Activated CD4-positive, alpha-beta T cell treated with anti-CD3 and anti-CD28 coated beads, Interleukin-2, amount 10 ng/mL, durations not matched to agents 7 days and 5 days (primary cell): ENCODE results near the gene KRTAP10-3. TPM values are rescaled to one million over a fixed set of nuclear protein-coding genes. Genes with fewer than 3 reads are reported as not detected.
"Not testable (repeated sequence)": the region's sequence is repeated elsewhere in the genome, so short reads cannot be mapped to it uniquely, and the experiment has no call there.

Experiments used
- CTCF ChIA-PET: fragments of 350-600 bp; sonication (Branson Sonifier 250); formaldehyde crosslinking; loops from one replicate; lab custom pipeline; 2021; ENCODE audit warnings: antibody characterized with exemption; lab: Charles Lee
- POLR2A ChIA-PET: fragments of 350-600 bp; sonication (Branson Sonifier 250); formaldehyde crosslinking; loops from one replicate; lab custom pipeline; 2021; ENCODE audit warnings: antibody characterized with exemption; lab: Charles Lee
- DNase-seq: peaks from one replicate; pipeline ENCODE4 v3.0.0-alpha.2; 2020
- H3K27ac Mint-ChIP-seq: one replicate; pipeline ENCODE4 v1.8.0; 2021; ENCODE audit warnings: mild to moderate bottlenecking, moderate library complexity, mixed read lengths
- H3K27me3 Mint-ChIP-seq: one replicate; pipeline ENCODE4 v1.8.0; 2021; ENCODE audit warnings: mixed read lengths
- H3K36me3 Mint-ChIP-seq: one replicate; pipeline ENCODE4 v1.8.0; 2021; ENCODE audit warnings: low read depth, mixed read lengths
- H3K4me1 Mint-ChIP-seq: one replicate; pipeline ENCODE4 v1.8.0; 2021; ENCODE audit warnings: mixed read lengths
- H3K4me3 Mint-ChIP-seq: one replicate; pipeline ENCODE4 v1.8.0; 2021; ENCODE audit warnings: mild to moderate bottlenecking, moderate library complexity, mixed read lengths
- H3K9me3 Mint-ChIP-seq: one replicate; pipeline ENCODE4 v1.8.0; 2021; ENCODE audit warnings: mixed read lengths
- total RNA-seq, 2 experiments: library from RNA; stranded (reverse); gene quantifications; one replicate each; pipeline ENCODE4 v1.2.3, GENCODE V29; 2021

Gene KRTAP10-3
- total RNA-seq, 2 experiments from 2014 or later, result not detected

DNA sequence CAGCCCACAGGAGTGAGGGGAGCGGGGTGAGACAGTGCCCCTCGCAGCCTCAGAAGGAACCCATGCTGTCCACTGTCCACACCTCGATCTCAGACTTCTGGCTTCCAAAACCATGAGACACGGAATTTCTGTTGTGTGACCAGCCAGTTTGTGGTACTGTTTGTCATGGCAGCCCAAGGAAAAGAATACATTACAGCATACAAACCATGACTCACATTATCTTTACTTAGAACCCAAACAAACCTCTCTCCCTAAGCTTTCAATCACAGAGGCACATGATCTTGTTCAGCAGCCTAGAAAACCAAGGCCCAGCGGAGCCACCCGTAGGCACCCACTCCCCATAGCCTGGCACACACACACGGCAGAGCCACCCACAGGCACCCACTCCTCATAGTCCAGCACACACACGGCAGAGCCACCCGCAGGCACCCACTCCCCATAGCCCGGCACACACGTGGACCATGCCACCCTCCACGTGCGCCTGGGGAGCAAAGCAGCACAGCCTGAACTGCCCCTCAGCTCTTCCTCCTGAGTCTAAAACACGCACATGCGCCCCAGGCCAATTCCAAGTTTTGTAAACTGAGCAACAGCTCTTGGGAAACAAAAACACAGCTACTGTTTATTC is 14.5 kb upstream of the KRTAP10-3 start:
- H3K27ac Mint-ChIP-seq, result peak overlapping the region; percentile 62
- CTCF ChIA-PET, result interaction anchor here (1.5 kb wide), 1 partner anchor 94 kb away, joined by 4 read pairs; the partner anchor contains the start of gene KRTAP12-2
- POLR2A ChIA-PET, result no interaction called here
- H3K4me3 Mint-ChIP-seq, result no peak overlapping the region
- peaks cover 20% of the 10 kb centered on the region for H3K9me3 Mint-ChIP-seq
- H3K36me3 Mint-ChIP-seq, result peaks cover 2% of the 10 kb centered on the region
- no peak for DNase-seq
- H3K4me1 Mint-ChIP-seq, result no peaks in the 10 kb centered on the region
- H3K27me3 Mint-ChIP-seq, result peaks cover 4% of the 10 kb centered on the region

DNA sequence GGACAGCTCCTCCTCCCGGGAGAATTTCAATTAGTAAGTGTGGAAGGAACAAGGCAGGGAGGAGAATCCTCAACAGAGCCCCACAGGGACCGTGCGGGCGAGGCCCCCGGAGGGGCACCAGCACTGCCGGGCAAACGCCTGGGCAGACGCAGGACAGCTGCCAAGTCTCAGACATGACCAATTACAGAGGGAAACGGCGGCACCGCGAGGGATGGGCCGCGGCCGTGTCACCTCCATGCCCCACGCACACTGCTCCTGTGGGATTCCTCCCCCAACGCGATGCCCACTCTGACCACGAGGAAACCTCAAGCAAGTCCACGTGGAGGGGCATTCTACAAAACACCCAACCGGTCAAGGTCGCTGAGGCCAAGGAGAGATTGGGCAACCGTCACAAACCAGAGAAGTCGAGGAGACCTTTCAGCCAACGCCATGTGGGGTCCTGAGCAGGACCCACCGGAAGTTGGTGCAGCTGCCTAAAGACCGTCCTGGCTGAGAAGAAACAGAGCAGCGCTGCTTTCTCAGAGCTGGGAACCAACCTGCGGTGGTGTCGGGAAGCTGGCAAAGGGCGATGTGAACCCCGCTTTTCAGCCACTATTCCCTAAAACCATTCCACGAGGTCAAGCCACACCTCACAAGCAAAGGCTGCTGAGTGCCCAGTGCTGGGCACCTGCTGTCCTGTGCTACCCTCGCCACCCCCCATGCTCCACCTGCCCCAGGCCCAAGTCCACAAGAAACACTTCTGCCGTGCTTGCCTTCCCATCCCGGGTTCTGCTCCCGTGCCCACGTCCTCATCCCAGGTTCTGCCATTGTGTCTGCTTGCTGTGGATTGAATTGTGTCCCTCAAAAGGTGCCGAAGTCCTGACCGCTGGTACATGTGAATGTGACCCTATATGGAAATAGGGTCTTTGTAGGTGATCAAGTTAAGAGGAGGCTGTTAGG is 13.5 kb upstream of the KRTAP10-3 start:
- H3K36me3 Mint-ChIP-seq, result no peaks in the 10 kb centered on the region
- peaks cover 12% of the 10 kb centered on the region for H3K9me3 Mint-ChIP-seq
- ChIA-PET POLR2A (no interaction called here), CTCF (interaction anchor here (1.5 kb wide), 1 partner anchor 95 kb away, joined by 4 read pairs; the partner anchor contains the start of gene KRTAP12-2)
- H3K27ac Mint-ChIP-seq, result no peak overlapping the region
- no peak for DNase-seq
- no peak overlapping the region for H3K4me3 Mint-ChIP-seq
- H3K4me1 Mint-ChIP-seq, result no peaks in the 10 kb centered on the region
- peaks cover 4% of the 10 kb centered on the region for H3K27me3 Mint-ChIP-seq

DNA sequence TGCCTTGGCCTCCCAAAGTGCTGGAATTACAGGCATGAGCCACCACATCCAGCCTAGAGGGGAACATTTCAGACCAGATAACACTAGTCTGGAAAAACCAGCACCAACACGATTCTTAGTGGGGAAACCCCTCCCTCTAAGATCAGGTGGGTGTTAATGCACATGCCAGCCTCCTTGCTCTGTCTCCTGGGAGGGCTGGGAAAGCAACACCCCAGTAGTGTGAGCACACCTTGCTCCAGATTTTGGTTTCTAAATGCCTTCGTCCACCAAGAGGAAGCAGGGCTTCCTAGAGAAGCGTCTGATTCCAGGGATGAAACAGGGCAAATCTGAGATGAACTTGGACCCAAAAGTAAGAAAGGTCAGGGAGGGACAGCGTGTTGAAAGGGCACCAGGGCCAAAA is 12.7 kb upstream of the KRTAP10-3 start:
- Mint-ChIP-seq H3K4me1 (no peaks in the 10 kb centered on the region), H3K27ac (no peak overlapping the region), H3K27me3 (peaks cover 4% of the 10 kb centered on the region), H3K4me3 (no peak overlapping the region), H3K9me3 (peaks cover 8% of the 10 kb centered on the region), H3K36me3 (no peaks in the 10 kb centered on the region)
- ChIA-PET POLR2A (no interaction called here), CTCF (no interaction called here)
- DNase-seq, result no peak

DNA sequence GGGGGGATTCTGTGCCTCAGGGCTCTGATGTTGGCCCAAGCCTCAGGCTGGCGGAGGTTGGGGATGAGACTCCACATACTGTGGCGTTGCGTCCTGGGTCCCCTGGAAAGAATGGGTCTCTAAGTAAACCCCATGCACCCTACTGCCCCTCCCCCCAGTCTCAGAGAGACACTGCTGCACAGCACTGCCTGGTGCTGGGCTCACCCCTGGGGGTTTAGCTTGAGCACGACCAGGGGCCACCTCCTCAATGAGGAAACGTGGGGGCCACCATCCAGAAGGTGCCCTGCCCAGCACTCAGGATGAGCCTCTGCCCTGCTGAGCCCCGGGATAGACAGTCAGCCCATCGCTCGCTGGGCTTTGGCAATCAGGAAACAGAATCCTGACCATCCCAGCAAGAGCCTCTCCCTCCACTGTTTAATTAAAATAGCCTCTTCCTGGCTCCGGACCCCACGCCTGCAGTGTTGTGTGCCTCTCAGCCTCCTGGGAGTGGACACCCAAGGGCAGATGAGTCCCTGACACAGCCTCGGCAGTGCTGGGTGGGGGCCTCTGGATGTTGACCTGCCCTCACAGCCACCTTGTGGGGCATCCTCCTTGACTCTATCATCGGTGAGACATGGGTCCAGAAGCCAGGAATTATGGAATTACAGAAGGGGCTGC is 11.4 kb upstream of the KRTAP10-3 start:
- H3K4me3 Mint-ChIP-seq, result no peak overlapping the region
- H3K9me3 Mint-ChIP-seq, result peaks cover 5% of the 10 kb centered on the region
- H3K4me1 Mint-ChIP-seq, result peaks cover 6% of the 10 kb centered on the region
- no peaks in the 10 kb centered on the region for H3K36me3 Mint-ChIP-seq
- ChIA-PET POLR2A (no interaction called here), CTCF (no interaction called here)
- H3K27ac Mint-ChIP-seq, result no peak overlapping the region
- DNase-seq, result no peak
- H3K27me3 Mint-ChIP-seq, result peaks cover 2% of the 10 kb centered on the region

DNA sequence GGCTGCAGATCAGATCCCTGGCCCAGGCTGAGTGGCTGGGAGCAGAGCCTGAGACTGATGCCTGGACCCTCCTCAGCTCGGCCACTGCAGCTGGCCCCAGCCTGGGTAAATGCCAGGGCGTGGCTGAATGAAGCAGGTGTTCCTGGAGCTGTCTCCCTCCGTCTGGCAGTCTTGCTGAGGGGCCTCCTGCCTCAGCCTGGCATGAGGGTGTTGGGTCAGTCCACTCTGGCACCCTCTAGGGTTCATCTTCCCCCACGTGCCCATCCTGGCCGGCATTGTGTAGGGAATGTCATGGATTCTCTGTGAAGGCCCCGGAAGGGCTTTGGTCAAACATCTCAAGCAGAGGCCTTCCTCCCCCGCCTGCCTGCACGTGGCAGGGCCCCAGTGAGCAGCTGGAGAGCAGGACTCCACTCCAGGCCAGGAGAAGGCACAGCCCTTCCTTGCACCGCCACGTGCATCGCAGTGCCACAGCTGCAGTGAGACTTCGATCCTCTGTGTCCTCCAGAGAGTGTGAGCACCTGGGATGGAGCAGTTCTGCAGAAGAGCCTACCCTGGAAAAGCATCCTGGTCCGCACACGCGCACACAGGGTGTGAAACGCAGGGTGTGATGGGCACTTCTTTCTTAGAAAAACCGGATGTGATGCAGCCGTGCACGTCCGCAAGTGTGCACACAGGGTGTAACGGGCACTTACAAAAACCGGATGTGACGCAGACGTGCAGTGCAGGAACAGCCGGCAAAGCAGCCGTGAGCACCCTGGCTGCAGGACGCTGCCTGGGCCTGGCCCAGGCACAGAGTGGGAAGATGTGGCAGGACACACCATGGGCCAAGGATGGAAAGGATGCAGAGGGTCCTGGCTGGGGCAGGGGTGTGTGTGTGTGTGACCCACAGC is 10.3 kb upstream of the KRTAP10-3 start:
- peaks cover 10% of the 10 kb centered on the region for H3K9me3 Mint-ChIP-seq
- H3K27ac Mint-ChIP-seq, result peak overlapping the region; percentile 65
- no peak for DNase-seq
- no peak overlapping the region for H3K4me3 Mint-ChIP-seq
- H3K4me1 Mint-ChIP-seq, result peaks cover 14% of the 10 kb centered on the region
- POLR2A ChIA-PET, result no interaction called here
- peaks cover 2% of the 10 kb centered on the region for H3K27me3 Mint-ChIP-seq
- CTCF ChIA-PET, result no interaction called here
- no peaks in the 10 kb centered on the region for H3K36me3 Mint-ChIP-seq

DNA sequence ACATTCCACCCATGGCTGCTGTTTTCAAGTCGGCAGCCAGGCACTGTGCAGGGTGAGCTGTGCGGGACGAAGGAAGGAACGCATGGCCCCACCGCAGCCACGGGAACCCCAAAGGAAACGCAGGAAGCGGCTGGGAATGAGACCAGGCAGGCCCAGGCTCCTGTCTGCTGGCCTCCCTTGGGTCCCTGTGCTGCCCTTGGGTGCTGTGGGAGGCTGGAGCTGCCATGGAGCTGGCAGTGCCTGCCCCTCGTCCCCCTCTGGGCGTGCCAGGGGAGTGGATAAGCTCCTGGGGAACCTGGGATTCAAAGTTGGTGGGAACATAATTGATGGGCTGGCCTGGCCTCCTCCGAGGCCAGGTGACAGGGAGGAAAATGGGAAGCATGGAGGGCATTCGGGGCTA is 9.7 kb upstream of the KRTAP10-3 start:
- peaks cover 12% of the 10 kb centered on the region for H3K9me3 Mint-ChIP-seq
- H3K27me3 Mint-ChIP-seq, result peaks cover 2% of the 10 kb centered on the region
- ChIA-PET POLR2A (no interaction called here), CTCF (no interaction called here)
- peaks cover 2% of the 10 kb centered on the region for H3K36me3 Mint-ChIP-seq
- no peak overlapping the region for H3K4me3 Mint-ChIP-seq
- H3K27ac Mint-ChIP-seq, result no peak overlapping the region
- H3K4me1 Mint-ChIP-seq, result peaks cover 14% of the 10 kb centered on the region
- DNase-seq, result no peak

DNA sequence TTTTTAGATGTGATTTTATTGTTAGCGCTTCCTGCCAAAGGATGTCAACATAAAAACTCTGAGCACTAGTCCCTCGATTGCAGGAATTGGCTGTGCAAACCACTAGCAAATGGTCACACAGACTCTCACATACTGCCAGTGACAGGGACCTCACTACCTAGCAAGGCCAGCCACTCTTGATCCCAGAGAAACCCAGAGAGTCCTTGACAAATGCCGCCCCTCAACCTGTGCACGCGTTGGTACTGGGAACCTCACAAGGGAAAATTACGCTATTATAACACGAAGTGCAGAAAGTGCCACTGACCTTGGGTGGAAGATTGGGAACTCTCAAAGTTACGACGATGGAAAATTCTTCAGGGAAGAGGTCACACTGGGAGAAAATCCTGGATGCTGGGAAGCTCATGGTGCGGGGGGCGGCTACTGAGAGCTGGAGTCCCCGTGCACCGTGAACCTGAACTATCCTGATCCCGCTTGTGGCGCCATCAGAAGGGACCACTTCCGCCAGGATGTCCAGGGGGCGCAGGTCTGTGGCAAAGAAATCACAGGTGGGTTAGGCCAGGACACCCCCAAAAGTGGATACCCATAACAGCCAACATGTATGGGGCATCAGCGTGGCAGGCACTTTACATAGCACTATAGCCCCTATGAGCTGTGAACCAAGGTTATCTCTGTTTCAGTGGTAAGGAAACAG is 9.0 kb upstream of the KRTAP10-3 start:
- Mint-ChIP-seq H3K27ac (peak overlapping the region; percentile 70), H3K27me3 (peaks cover 2% of the 10 kb centered on the region), H3K4me1 (peaks cover 14% of the 10 kb centered on the region), H3K4me3 (no peak overlapping the region), H3K9me3 (peaks cover 13% of the 10 kb centered on the region), H3K36me3 (peaks cover 2% of the 10 kb centered on the region)
- POLR2A ChIA-PET, result no interaction called here
- no peak for DNase-seq
- CTCF ChIA-PET, result no interaction called here

DNA sequence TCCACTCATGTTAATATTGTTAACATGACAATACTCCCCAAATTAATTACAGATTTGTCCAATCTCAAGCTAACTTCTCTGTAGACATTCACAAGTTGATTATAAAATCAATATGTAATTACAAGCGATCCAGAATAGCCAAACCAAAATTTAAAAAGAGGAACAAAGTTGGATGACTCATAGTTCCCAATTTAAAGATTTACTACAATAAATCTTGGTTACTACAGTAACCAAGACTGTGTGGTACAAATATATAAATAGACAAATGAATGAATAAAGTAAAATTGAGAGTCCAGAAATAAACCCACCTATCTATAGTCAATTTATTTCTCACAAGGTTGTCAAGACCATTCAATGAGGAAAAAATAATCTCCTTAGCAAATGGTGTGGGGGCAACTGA is 7.8 kb upstream of the KRTAP10-3 start:
- H3K36me3 Mint-ChIP-seq, result peaks cover 2% of the 10 kb centered on the region
- no peak overlapping the region for H3K4me3 Mint-ChIP-seq
- peaks cover 14% of the 10 kb centered on the region for H3K4me1 Mint-ChIP-seq
- peaks cover 4% of the 10 kb centered on the region for H3K27me3 Mint-ChIP-seq
- H3K27ac Mint-ChIP-seq, result no peak overlapping the region
- POLR2A ChIA-PET, result no interaction called here
- H3K9me3 Mint-ChIP-seq, result peaks cover 15% of the 10 kb centered on the region
- CTCF ChIA-PET, result no interaction called here
- DNase-seq, result no peak

DNA sequence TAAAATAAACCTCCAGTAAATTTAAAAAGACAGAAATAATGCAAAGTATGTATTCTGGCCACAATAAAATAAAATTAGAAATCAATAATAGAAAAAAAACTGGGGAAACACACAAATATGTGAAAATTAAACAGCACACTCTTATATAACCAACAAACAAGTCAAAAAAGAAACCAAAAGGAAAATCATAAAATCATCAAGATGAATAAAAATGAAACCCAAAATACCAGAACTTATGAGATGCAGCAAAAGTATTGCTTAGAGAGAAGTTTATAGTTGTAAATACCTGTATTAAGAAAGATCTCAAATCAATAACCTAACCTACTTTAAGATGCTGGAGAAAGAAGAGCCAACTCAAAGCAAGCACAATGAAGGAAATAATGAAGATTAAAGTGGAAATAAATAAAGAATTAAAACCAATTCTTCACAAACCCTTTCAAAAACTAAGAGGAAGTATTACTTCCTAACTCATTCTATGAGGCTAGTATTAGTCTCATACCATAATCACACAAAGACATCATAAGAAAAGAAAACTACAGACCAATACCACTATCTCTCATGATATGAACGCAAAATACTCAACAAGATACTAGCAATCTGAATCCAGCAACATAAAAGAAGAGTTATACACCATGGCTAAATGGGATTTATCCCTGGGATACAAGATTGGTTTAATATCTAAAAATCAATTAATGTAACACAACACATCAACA is 6.4 kb upstream of the KRTAP10-3 start:
- peaks cover 15% of the 10 kb centered on the region for H3K9me3 Mint-ChIP-seq
- peaks cover 7% of the 10 kb centered on the region for H3K36me3 Mint-ChIP-seq
- H3K4me3 Mint-ChIP-seq, result peak overlapping the region; percentile 28
- peaks cover 14% of the 10 kb centered on the region for H3K4me1 Mint-ChIP-seq
- ChIA-PET CTCF (no interaction called here), POLR2A (no interaction called here)
- H3K27me3 Mint-ChIP-seq, result peaks cover 12% of the 10 kb centered on the region
- DNase-seq, result no peak
- H3K27ac Mint-ChIP-seq, result peak overlapping the region; percentile 90

DNA sequence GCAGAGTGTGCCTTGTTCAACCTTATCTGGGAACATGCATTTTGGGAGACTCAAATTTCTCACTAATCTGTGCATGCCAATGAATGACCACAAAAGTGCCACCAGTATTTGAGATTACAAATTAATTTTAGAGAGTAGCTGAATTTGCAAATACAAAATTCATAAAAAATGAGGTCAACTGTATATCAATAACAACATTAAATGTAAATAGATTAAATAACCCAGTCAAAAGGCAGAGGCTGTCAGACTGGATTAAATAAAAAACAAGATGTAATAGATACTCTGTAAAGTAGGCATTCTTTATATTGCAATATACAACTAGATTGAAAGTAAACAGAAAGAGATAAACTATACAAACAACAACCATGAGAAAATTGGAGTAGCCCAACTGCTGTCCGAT is 5.5 kb upstream of the KRTAP10-3 start:
- POLR2A ChIA-PET, result no interaction called here
- no peak for DNase-seq
- H3K9me3 Mint-ChIP-seq, result peaks cover 19% of the 10 kb centered on the region
- H3K27me3 Mint-ChIP-seq, result peaks cover 12% of the 10 kb centered on the region
- peaks cover 14% of the 10 kb centered on the region for H3K4me1 Mint-ChIP-seq
- no peak overlapping the region for H3K27ac Mint-ChIP-seq
- peaks cover 7% of the 10 kb centered on the region for H3K36me3 Mint-ChIP-seq
- CTCF ChIA-PET, result no interaction called here
- no peak overlapping the region for H3K4me3 Mint-ChIP-seq

DNA sequence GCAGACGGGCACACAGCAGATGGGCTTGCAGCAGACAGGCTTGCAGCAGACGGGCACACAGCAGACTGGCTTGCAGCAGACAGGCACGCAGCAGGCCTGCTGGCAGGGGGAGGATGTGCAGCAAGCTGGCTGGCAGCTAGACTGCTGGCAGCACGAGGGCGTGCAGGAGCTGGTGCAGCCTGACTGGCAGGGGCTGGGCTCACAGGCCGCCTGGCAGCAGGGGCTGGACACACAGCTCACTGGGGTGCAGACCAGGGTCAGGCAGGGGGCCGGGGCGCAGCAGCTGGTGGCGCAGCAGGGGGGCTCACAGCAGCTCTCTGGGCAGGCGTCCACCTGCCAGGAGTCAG is 293 bp downstream of the KRTAP10-3 start:
- POLR2A ChIA-PET, H3K4me1 Mint-ChIP-seq, DNase-seq, H3K27ac Mint-ChIP-seq, CTCF ChIA-PET, H3K36me3 Mint-ChIP-seq, H3K4me3 Mint-ChIP-seq: not testable (repeated sequence)
- peaks cover 11% of the 10 kb centered on the region for H3K9me3 Mint-ChIP-seq
- H3K27me3 Mint-ChIP-seq, result peaks cover 12% of the 10 kb centered on the region
